Measurements from ENCODE around the gene WSCD2.
A peak's percentile ranks its signal among the peaks of the same experiment; 100 is the strongest.

The WSCD2 gene

DNA sequence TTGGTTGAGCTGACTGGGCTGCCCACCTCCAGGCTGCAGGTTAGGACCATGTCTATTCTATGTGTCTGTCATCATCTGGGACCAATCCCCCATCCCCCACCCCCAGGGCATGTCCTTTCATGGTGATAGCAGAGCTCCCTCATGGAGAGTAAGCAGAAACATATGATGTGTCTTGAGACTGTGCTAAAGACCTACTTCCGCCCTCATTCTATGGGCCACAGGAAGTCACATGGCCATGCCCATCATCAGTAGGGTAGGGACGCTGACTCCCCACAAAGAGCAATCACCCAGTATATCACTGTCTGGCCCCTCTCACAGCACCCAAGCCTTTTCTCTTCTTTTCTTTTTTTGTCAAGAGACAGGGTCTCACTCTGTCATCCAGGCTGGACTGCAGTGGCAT is 110.3 kb downstream of the WSCD2 start:
- DNase-seq: no peak

- DNase-seq: no peak
Observed at GRCh38 chr12:108240027-108240785, 111.1 kb downstream of the WSCD2 start.

- no peak for DNase-seq
Observed at GRCh38 chr12:108240928-108241327, 111.8 kb downstream of the WSCD2 start.

- no peak for DNase-seq
Observed at GRCh38 chr12:108241986-108242703, 113.1 kb downstream of the WSCD2 start.

DNA sequence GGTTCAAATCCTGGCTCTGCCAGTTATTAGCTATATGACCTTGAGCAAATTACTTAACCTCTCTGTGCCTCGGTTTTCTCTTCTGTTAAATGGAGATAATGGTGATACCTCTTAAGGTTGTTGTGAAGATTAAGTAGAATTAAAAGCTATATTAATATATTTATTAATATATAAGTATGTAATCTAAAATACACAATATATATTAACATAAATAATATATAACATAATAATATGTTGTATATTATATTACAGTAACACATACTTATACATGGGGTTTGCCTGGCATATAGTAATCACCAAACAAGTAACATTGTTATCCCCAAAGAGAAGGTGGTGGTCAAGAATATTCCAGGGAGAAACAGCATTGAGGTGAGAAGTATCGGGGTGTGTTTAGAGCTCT is 118.0 kb downstream of the WSCD2 start:
- no peak for DNase-seq

- no peak for DNase-seq
Observed at GRCh38 chr12:108248011-108248410, 118.9 kb downstream of the WSCD2 start.

DNA sequence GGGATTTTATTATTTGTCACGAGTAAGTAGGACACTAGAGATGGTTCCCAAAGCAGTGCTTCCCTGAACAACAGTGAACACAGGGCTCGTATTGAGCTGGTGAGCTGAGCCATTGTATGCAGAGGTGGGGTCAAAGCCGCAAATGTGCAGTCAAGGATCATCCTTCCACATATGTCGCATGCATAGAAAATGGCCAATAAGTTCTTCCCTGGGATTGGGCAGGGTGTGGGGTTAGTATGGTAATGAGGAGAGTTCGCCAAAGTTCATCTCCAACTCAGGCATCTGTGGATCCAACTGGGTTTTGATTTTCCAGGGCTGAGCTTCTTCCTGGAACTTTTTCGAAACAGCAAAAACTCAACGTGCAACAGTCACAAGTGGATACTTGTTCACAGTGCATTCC is 123.4 kb downstream of the WSCD2 start:
- DNase-seq: no peak

- no peak for DNase-seq
Observed at GRCh38 chr12:108253540-108253939, 124.5 kb downstream of the WSCD2 start.

DNA sequence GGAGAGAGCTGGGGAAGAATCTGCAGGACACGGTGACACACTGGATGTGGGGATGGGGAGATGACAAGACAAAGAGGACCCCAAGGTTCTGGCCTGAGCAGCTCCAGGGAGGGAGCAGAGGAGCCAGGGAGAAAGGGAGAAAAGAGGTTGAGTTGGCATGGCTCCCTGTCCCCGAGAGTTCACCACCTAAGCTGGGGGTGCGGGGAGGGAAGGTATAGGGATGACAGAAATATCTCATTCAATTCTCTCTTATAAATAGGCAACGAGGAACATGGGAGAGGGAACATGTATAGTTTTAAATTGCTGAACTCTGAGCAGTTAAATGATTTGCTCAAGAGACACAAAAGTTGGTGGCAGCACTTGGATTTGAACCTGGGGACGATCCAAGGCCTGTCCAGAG is 124.9 kb downstream of the WSCD2 start:
- no peak for DNase-seq

DNA sequence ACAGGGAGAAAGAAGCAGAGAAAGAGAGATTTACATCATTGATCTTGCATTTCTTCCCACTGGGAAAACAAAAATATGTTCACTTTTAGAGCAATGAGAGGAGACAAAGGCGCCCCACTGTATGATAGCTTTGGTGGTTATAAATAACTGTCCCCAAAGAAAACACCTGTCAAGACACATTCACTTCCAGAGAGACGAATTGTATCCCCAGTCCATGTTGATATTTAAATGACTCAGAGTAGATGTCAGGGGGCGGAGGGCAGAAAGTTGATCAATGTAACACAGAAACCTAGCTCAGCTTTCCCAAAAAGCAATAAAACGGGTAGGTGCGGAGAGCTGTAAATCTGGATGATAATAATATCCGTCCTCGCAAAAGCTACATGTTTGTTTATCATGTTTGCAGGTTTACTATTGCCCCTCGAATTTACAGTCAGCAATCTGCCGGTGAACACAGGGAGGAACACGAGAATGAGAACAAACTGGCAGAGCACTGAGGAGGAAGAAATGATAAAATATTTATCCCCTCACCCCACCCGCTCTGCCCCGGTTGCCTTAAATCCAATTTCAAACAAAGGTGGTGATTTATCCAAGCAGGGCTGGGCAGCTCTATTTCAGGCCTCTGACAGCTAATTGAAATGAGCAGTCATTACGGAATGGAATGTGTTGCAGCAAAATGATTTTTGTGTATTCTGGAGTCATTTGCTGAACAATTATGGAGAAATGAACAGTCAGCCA is 125.6 kb downstream of the WSCD2 start:
- DNase-seq: no peak

GRCh38 chr12:108255252-108255602 is 126.1 kb downstream of the WSCD2 start:
- no peak for DNase-seq

DNA sequence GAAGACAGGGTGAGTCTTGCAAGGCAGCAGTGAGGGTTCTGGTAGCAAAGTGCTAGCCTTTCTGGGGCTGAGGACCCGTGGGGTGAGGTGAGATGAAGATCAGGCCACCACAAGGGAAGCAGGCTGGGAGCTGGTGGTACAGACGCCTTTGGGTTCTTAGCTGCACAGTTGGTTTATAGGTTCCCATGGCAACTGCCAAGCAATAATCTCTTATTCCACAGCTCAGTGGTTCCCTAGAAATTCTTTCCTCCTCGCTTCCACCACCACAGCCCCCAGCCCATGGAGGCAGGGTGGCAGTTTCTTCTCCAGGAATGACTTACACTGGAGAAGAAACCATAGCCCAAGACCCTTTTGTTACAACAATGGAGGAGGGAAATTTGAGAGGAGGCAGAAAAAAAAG is 127.9 kb downstream of the WSCD2 start:
- no peak for DNase-seq

DNA sequence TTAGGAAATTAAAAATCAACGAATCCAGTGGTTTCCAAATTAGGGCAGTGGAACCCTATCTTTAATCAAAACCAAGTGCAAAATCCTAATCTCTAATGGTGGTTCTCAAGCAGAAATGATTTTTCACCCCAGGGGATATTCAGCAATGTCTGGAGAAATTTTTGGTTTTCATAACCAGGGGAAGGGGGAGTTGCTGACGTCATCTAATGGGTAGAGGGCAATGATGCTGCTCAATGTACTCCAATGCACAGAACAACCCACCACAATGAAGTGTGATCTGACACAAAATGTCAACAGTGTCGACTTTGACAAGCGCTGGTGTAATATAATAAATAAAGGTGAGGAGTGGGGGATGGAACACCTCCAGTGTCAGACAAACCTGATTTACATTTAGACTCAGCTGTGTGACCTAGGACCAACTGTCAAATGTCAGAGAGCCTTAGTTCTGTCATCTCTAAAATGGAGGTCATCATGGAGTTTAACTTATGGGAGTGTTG is 128.6 kb downstream of the WSCD2 start:
- DNase-seq: no peak

DNA sequence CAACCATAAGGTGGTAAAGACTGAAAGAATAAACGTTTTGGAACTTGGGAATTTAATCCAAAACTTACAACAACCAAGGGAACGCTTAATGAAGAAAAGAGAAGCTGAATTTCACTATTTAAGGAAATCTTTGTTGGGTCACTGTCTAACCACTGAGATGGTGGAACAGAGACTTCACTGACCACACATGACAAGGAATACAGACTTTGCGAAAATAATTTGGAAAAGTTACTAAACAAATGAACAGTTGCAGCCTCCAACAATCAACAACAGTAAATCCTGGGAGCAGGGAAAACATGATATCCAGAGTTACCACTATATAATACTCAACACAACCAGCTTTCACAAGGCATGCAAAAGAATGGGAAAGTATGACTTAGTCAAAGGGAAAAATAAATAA is 131.0 kb downstream of the WSCD2 start:
- no peak for DNase-seq

DNA sequence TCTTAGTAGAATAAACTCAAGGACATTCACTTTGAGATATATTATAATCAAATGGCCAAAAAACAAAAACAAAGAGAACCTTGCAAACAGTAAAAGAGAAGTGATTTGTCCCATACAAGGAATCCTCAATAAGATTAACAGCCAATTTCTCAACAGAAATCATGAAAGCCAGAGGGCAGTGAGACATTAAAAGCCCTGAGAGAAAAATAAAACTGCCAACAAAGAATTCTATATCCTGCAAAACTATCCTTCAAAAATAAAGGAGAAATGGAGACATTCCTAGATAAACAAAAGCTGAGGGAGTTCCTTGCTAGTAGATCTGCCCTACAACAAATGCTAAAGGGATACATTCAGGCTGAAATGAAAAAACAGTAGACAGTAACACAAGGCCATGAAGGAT is 131.9 kb downstream of the WSCD2 start:
- no peak for DNase-seq

DNA sequence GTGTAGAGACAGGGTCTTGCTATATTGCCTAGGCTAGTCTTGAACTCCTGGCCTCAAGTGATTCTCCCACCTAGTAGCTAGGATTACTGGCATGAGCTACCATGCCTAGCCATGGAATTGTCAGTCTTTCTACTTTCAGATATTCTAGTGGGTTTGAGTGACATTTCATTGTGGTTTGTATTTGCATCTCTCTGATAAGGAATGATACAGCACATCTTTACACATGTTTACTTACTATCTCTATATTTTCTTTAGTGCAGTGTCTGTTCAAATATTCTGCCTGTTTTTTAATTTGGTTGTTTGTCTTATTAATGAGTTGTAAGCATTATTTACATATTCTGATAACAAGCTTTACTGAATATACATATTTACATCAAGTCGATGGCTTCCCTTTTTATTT is 136.4 kb downstream of the WSCD2 start:
- peak; percentile 17 for DNase-seq

DNA sequence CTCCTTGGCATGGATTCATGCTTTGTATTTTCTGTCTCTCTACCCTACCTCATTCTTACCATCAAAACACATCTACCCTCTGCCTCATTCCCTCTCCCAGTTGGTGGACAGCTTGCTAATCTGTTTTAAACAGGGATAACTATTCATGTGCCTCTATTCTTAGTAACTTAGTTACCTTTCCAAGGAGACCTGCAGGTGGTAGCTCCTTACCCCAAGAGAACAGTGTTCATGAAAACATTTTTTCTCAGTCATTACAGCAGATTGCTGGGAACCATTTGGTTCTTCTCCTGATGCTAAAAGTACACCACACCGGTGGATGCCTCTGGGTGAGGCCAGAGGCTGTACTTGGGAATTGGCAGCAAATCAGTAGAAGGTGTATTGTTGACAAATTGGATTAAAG is 137.0 kb downstream of the WSCD2 start:
- DNase-seq: no peak

GRCh38 chr12:108267450-108267849 is 138.4 kb downstream of the WSCD2 start:
- DNase-seq: no peak

GRCh38 chr12:108268397-108268796 is 139.3 kb downstream of the WSCD2 start:
- DNase-seq: peak; percentile 12

DNA sequence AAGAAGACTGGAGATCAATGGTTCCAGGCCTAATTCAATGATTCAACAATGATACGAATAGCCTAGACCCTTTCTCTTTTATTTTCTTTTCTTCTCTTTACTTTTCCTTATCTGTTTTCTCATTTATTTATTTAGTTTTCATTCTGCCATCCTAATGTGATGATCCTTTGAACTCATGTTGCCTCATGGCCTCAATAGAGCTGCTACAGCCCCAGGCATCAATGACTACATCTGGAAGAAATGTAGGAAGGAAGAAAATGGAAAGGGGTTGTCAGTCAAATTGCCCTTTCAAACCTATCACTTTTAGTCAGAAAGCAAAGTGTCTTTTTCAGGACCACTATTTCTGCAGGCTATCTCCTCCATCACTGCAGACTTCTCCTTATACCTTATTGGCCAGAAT is 140.1 kb downstream of the WSCD2 start:
- DNase-seq: no peak

DNA sequence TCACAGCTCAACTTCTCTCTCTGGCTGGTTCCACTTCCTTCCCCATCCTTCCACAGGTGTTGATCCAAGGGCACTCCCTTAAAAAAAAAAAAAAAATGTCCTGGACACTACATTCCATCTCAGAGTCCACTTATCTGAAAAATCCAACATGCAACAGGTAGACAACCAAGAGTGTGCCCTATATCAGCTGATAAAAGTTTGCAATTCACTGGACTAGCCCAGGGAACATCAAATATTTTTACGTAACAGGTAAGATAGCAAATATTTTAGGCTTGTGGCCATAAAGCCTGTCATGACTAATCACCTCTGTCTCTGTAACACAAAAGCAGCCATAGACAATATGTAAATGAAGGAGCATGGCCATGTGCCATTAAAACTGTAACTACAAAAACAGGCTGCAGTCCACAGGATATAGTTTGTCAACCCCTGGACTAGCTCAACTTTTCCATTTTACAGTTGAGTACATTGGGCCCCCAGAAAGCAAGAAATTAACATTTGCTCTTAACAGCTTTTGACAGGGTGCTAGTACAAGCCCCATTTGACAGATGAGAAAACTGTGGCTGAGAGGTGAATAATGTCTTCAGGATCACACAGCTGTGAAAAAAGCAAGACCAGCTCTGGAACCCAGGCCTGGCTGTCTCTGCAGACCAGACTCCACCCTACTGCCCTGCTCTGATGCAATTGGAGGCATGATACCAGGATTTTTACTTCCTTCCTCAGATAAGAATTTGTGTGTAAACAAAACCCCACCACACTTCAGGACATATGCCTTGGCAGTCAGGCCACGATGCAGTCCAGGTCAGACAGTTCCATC is 141.2 kb downstream of the WSCD2 start:
- peak; percentile 18 for DNase-seq

DNA sequence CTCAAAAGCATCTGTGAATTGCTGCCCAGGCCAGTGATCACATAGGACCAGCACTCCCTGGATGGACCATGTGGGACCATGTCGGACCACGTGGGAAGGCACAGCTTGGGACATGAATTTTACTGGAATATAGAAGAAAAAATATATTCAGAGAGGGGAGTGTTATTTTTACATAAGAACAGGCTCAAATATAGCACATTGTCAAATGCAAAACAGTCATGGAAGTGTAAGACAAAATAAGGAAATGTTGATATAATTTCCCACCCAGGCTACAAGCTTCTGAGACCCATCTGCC is 141.7 kb downstream of the WSCD2 start:
- DNase-seq: no peak

Measured in OCI-M1 (cell line).